ENCODE data around the gene MATCAP1. TPM values are rescaled to one million over a fixed set of nuclear protein-coding genes. Genes with fewer than 3 reads are reported as not detected.

The MATCAP1 gene
- total and polyA plus RNA-seq, 2 of the 13 experiments (the other 11 are each of a cell fraction or from before 2014, with no cell fraction given) = 11.2 to 24.5 TPM

DNA sequence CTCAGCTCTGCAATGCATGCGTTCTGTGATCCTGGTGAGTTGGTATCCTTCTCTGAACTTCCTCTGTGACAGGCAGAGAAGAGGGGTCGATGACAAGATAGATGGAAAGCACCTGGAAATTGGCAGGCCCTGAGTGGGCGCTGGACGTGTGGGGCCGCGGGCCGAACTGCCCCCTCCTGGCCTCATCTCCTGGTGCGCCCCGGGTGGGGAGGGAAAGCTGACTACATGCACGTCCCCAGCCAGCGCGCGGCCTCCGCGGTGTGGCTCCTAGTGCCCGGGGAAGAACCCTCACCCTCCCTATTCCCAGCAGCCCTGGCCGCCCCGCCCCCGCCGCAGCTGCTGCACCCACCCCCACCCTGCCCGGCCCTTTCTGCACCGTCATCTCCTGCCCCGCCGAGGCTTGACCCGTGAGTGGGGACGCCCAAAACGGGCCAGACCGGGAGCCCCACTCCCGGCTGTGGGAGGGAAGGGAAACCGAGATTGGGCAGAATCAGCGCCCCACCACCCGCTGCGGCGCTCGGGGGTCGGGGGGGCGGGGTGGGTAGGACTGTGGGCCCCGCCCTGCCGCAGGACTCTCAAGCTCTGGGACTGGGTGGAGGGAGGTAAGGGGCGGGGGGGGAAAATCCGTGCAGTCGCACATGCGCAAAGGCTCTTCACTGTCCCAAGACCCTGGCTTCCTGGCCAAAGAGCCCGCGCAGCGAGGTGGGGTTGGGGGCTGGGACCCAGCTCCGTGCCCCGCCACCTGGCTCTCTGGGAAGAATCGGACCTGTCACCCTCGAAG, 13.4 kb downstream of the MATCAP1 start, which contains the start of gene NOL3 (continued):
- TF ChIP-seq, protein P1, sequence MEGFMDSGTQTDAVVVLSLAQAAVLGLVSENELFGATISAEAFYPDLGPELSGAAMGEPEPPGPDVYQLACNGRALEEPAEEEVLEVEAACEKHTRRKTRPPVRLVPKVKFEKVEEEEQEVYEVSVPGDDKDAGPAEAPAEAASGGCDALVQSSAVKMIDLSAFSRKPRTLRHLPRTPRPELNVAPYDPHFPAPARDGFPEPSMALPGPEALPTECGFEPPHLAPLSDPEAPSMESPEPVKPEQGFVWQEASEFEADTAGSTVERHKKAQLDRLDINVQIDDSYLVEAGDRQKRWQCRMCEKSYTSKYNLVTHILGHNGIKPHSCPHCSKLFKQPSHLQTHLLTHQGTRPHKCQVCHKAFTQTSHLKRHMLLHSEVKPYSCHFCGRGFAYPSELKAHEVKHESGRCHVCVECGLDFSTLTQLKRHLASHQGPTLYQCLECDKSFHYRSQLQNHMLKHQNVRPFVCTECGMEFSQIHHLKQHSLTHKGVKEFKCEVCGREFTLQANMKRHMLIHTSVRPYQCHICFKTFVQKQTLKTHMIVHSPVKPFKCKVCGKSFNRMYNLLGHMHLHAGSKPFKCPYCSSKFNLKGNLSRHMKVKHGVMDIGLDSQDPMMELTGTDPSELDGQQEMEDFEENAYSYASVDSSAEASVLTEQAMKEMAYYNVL (CRISPR knock-in tag; IDR thresholded peaks at IDR 0.05; ENCODE audit: borderline replicate concordance) = peak; percentile 38; the same call in 1 of the 2 replicates
- TF ChIP-seq SCMH1 (CRISPR knock-in tag; IDR thresholded peaks at IDR 0.05; ENCODE audit: borderline replicate concordance) (no peak), ZNF407 (CRISPR knock-in tag; IDR thresholded peaks at IDR 0.05; ENCODE audit: not compliant biosample characterization) (peak; percentile 79), ZNF33B (CRISPR knock-in tag; IDR thresholded peaks at IDR 0.05) (0 out of 2 replicates have a peak, but pooled peaks have one; percentile 39), FOSL2 (CRISPR knock-in tag; IDR thresholded peaks at IDR 0.05) (0 out of 2 replicates have a peak, but pooled peaks have one; percentile 4), ZBTB1 (CRISPR knock-in tag; IDR thresholded peaks at IDR 0.05; ENCODE audit: borderline replicate concordance) (0 out of 2 replicates have a peak, but pooled peaks have one; percentile 47), ZNF737 (CRISPR knock-in tag; IDR thresholded peaks at IDR 0.05; ENCODE audit: borderline replicate concordance) (no peak), NKX3-1 (CRISPR knock-in tag; IDR thresholded peaks at IDR 0.05) (no peak), ZSCAN25 (CRISPR knock-in tag; IDR thresholded peaks at IDR 0.05) (0 out of 2 replicates have a peak, but pooled peaks have one; percentile 29)
- TF ChIP-seq, protein P2, sequence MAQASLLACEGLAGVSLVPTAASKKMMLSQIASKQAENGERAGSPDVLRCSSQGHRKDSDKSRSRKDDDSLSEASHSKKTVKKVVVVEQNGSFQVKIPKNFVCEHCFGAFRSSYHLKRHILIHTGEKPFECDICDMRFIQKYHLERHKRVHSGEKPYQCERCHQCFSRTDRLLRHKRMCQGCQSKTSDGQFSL (CRISPR knock-in tag; IDR thresholded peaks at IDR 0.05) = 0 out of 2 replicates have a peak, but pooled peaks have one; percentile 16
- TF ChIP-seq, protein P3, sequence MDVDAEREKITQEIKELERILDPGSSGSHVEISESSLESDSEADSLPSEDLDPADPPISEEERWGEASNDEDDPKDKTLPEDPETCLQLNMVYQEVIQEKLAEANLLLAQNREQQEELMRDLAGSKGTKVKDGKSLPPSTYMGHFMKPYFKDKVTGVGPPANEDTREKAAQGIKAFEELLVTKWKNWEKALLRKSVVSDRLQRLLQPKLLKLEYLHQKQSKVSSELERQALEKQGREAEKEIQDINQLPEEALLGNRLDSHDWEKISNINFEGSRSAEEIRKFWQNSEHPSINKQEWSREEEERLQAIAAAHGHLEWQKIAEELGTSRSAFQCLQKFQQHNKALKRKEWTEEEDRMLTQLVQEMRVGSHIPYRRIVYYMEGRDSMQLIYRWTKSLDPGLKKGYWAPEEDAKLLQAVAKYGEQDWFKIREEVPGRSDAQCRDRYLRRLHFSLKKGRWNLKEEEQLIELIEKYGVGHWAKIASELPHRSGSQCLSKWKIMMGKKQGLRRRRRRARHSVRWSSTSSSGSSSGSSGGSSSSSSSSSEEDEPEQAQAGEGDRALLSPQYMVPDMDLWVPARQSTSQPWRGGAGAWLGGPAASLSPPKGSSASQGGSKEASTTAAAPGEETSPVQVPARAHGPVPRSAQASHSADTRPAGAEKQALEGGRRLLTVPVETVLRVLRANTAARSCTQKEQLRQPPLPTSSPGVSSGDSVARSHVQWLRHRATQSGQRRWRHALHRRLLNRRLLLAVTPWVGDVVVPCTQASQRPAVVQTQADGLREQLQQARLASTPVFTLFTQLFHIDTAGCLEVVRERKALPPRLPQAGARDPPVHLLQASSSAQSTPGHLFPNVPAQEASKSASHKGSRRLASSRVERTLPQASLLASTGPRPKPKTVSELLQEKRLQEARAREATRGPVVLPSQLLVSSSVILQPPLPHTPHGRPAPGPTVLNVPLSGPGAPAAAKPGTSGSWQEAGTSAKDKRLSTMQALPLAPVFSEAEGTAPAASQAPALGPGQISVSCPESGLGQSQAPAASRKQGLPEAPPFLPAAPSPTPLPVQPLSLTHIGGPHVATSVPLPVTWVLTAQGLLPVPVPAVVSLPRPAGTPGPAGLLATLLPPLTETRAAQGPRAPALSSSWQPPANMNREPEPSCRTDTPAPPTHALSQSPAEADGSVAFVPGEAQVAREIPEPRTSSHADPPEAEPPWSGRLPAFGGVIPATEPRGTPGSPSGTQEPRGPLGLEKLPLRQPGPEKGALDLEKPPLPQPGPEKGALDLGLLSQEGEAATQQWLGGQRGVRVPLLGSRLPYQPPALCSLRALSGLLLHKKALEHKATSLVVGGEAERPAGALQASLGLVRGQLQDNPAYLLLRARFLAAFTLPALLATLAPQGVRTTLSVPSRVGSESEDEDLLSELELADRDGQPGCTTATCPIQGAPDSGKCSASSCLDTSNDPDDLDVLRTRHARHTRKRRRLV (CRISPR knock-in tag; IDR thresholded peaks at IDR 0.05) = no peak

All from HepG2 (cell line).